GM12878 (cell line): ENCODE data around the gene SLC7A5. TPM values are rescaled to one million over a fixed set of nuclear protein-coding genes. Genes with fewer than 3 reads are reported as not detected.

Experiments used
- BCL11A ChIP-seq: IDR thresholded peaks from 2 replicates; pipeline ENCODE4 v1.6.1; 2011; ENCODE audit warnings: low read depth, low read length
- BCL3 ChIP-seq: IDR thresholded peaks from 2 replicates; pipeline ENCODE4 v1.6.1; 2011; ENCODE audit warnings: borderline replicate concordance, low read depth, mild to moderate bottlenecking, moderate library complexity, low read length; ENCODE audit not compliant: insufficient read depth, poor library complexity, severe bottlenecking
- BHLHE40 ChIP-seq, 2 experiments: fragments of 450-650 bp in 1 of 2; IDR thresholded peaks; 2 replicates each; pipeline ENCODE4 v1.6.1; 2011 to 2017; ENCODE audit warnings: low read depth in 2 of 2, borderline replicate concordance in 1 of 2, improper control_type of control experiment in 1 of 2, low read length in 1 of 2, mild to moderate bottlenecking in 1 of 2
- CHD2 ChIP-seq: IDR thresholded peaks from 2 replicates; pipeline ENCODE4 v1.6.1; 2011; ENCODE audit warnings: low read depth, low read length, improper control_type of control experiment, borderline replicate concordance
- CREB1 ChIP-seq: IDR thresholded peaks from 2 replicates; pipeline ENCODE4 v1.6.1; 2012; ENCODE audit warnings: low read depth, mild to moderate bottlenecking, inconsistent platforms
- EP300 ChIP-seq, 2 experiments: fragments of 150-350 bp in 1 of 2; IDR thresholded peaks; 2 replicates each; pipeline ENCODE4 v1.6.1; 2011 to 2012; ENCODE audit warnings: low read depth in 2 of 2, low read length in 2 of 2, borderline replicate concordance in 1 of 2, improper control_type of control experiment in 1 of 2, inconsistent platforms in 1 of 2; ENCODE audit not compliant: control insufficient read depth in 1 of 2
- ETV6 ChIP-seq, 2 experiments: fragments of 450-650 bp in 1 of 2; IDR thresholded peaks in 1 of 2; conservative IDR thresholded peaks in 1 of 2; 2 replicates each; pipeline ENCODE4 v1.6.1; 2014; ENCODE audit warnings: antibody characterized with exemption in 1 of 2, borderline replicate concordance in 1 of 2, low read depth in 1 of 2, mild to moderate bottlenecking in 1 of 2, moderate library complexity in 1 of 2
- FOXM1 ChIP-seq: IDR thresholded peaks from 2 replicates; pipeline ENCODE4 v1.6.1; 2012; ENCODE audit warnings: low read depth, mild to moderate bottlenecking, inconsistent platforms, low read length, moderate library complexity
- JUND ChIP-seq: IDR thresholded peaks from 2 replicates; pipeline ENCODE4 v1.6.1; 2012; ENCODE audit warnings: low read depth, mild to moderate bottlenecking, low read length, improper control_type of control experiment, moderate library complexity
- KLF5 ChIP-seq: fragments of 450-650 bp; IDR thresholded peaks from 2 replicates; pipeline ENCODE4 v1.6.1; 2014; ENCODE audit warnings: mild to moderate bottlenecking; ENCODE audit not compliant: partially characterized antibody
- MXI1 ChIP-seq: fragments of 150-350 bp; IDR thresholded peaks from 2 replicates; pipeline ENCODE4 v1.6.1; 2011; ENCODE audit warnings: low read depth, mild to moderate bottlenecking, inconsistent platforms, low read length, improper control_type of control experiment
- NBN ChIP-seq: fragments of 450-650 bp; IDR thresholded peaks from 2 replicates; pipeline ENCODE4 v1.6.1; 2016
- NRF1 ChIP-seq: conservative IDR thresholded peaks from 2 replicates; pipeline ENCODE4 v1.6.1; 2011; ENCODE audit warnings: mild to moderate bottlenecking, low read depth, low read length, improper control_type of control experiment
- POLR2AphosphoS2 ChIP-seq: IDR thresholded peaks from 2 replicates; pipeline ENCODE4 v1.6.1; 2011; ENCODE audit warnings: low read depth, mild to moderate bottlenecking, low read length, improper control_type of control experiment, moderate library complexity
- RB1 ChIP-seq: fragments of 450-650 bp; formaldehyde crosslinking; IDR thresholded peaks from 2 replicates; pipeline ENCODE4 v1.6.1; 2017; ENCODE audit warnings: mild to moderate bottlenecking, borderline replicate concordance
- STAT1 ChIP-seq: fragments of 450-650 bp; conservative IDR thresholded peaks from 2 replicates; pipeline ENCODE4 v1.6.1; 2014; ENCODE audit warnings: antibody characterized with exemption, mild to moderate bottlenecking
- SUPT20H ChIP-seq: IDR thresholded peaks from 2 replicates; pipeline ENCODE4 v1.6.1; 2011; ENCODE audit warnings: low read depth, mild to moderate bottlenecking, low read length, moderate library complexity, borderline replicate concordance; ENCODE audit not compliant: control insufficient read depth
- TBL1XR1 ChIP-seq: IDR thresholded peaks from 2 replicates; pipeline ENCODE4 v1.6.1; 2012; ENCODE audit warnings: low read depth, low read length, improper control_type of control experiment
- polyA plus RNA-seq, 11 experiments: library from polyadenylated mRNA; depleted of rRNA in 4 of 11; unstranded in 6 of 11; stranded (reverse) in 5 of 11; fragments of >200 nt; fragmentation: Nextera tagmentation in 4 of 11; fragmentation: Illumina TruSeq in 1 of 11; extraction: Ambion mirVana in 4 of 11; extraction: Trizol in 1 of 11; gene quantifications; 1 replicate in 1 of 11; 2 replicates in 10 of 11; pipeline versions ENCODE4 v1.2.1 to v1.2.3, GENCODE V29; 2011 to 2016; ENCODE audit warnings: inconsistent platforms in 2 of 11, missing spikeins in 2 of 11, low read depth in 1 of 11
- total RNA-seq, 4 experiments: library from RNA; depleted of rRNA in 3 of 4; stranded (reverse); fragments of >200 nt in 3 of 4; fragmentation: Illumina TruSeq in 1 of 4; extraction: Trizol in 1 of 4; gene quantifications; 2 replicates each; pipeline versions ENCODE4 v1.2.1 to v1.2.3, GENCODE V29; 2013 to 2021
- TF ChIP-seq, protein P1 (sequence below): fragments of 150-350 bp; IDR thresholded peaks from 2 replicates; pipeline ENCODE4 v1.6.1; 2016; ENCODE audit warnings: low read depth, low read length
- TF ChIP-seq, protein P2 (sequence below), 3 experiments: IDR thresholded peaks in 2 of 3; conservative IDR thresholded peaks in 1 of 3; 2 replicates each; pipeline ENCODE4 v1.5.1; 2011; ENCODE audit warnings: low read depth in 3 of 3, low read length in 3 of 3, mild to moderate bottlenecking in 3 of 3, control low read depth in 2 of 3, moderate library complexity in 2 of 3, inconsistent platforms in 1 of 3, mixed read lengths in 1 of 3; ENCODE audit not compliant: control insufficient read depth in 2 of 3, insufficient read depth in 1 of 3; ENCODE audit errors: extremely low read depth in 1 of 3
- TF ChIP-seq, protein P3 (sequence below): IDR thresholded peaks from 2 replicates; pipeline ENCODE4 v1.6.1; 2011; ENCODE audit warnings: low read depth, mild to moderate bottlenecking, low read length, moderate library complexity, borderline replicate concordance; ENCODE audit errors: extremely low read depth

The SLC7A5 gene
- total and polyA plus RNA-seq, 10 of the 15 experiments (the other 5 are each of a cell fraction or from before 2014, with no cell fraction given) = 2.3 to 101 (median 35.8) TPM

GRCh38 chr16:87809150-87809902 lies 60.0 kb downstream of the SLC7A5 start (continued):
- TF ChIP-seq, protein P1, sequence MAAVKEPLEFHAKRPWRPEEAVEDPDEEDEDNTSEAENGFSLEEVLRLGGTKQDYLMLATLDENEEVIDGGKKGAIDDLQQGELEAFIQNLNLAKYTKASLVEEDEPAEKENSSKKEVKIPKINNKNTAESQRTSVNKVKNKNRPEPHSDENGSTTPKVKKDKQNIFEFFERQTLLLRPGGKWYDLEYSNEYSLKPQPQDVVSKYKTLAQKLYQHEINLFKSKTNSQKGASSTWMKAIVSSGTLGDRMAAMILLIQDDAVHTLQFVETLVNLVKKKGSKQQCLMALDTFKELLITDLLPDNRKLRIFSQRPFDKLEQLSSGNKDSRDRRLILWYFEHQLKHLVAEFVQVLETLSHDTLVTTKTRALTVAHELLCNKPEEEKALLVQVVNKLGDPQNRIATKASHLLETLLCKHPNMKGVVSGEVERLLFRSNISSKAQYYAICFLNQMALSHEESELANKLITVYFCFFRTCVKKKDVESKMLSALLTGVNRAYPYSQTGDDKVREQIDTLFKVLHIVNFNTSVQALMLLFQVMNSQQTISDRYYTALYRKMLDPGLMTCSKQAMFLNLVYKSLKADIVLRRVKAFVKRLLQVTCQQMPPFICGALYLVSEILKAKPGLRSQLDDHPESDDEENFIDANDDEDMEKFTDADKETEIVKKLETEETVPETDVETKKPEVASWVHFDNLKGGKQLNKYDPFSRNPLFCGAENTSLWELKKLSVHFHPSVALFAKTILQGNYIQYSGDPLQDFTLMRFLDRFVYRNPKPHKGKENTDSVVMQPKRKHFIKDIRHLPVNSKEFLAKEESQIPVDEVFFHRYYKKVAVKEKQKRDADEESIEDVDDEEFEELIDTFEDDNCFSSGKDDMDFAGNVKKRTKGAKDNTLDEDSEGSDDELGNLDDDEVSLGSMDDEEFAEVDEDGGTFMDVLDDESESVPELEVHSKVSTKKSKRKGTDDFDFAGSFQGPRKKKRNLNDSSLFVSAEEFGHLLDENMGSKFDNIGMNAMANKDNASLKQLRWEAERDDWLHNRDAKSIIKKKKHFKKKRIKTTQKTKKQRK = no peak
- TF ChIP-seq, protein P2, sequence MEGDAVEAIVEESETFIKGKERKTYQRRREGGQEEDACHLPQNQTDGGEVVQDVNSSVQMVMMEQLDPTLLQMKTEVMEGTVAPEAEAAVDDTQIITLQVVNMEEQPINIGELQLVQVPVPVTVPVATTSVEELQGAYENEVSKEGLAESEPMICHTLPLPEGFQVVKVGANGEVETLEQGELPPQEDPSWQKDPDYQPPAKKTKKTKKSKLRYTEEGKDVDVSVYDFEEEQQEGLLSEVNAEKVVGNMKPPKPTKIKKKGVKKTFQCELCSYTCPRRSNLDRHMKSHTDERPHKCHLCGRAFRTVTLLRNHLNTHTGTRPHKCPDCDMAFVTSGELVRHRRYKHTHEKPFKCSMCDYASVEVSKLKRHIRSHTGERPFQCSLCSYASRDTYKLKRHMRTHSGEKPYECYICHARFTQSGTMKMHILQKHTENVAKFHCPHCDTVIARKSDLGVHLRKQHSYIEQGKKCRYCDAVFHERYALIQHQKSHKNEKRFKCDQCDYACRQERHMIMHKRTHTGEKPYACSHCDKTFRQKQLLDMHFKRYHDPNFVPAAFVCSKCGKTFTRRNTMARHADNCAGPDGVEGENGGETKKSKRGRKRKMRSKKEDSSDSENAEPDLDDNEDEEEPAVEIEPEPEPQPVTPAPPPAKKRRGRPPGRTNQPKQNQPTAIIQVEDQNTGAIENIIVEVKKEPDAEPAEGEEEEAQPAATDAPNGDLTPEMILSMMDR (IDR thresholded peaks at IDR 0.05 in 2 of 3, conservative IDR thresholded peaks at IDR 0.05 in 1 of 3; ENCODE audit: control insufficient read depth in 2 of 3, extremely low read depth in 1 of 3, insufficient read depth in 1 of 3, low read depth in 3 of 3, low read length in 3 of 3) = no peak
- 0 out of 2 replicates have a peak, but pooled peaks have one; percentile 23 for TF ChIP-seq CREB1
- peak; percentile 83 for TF ChIP-seq FOXM1
- TF ChIP-seq, protein P3, sequence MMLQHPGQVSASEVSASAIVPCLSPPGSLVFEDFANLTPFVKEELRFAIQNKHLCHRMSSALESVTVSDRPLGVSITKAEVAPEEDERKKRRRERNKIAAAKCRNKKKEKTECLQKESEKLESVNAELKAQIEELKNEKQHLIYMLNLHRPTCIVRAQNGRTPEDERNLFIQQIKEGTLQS = no peak
- TF ChIP-seq MXI1 = no peak; the same call in 1 of the 2 replicates
- peak; percentile 83 for TF ChIP-seq BCL3
- no peak for TF ChIP-seq SUPT20H
- TF ChIP-seq NBN = peak; percentile 93
- TF ChIP-seq NRF1 = no peak
- TF ChIP-seq ETV6 (conservative IDR thresholded peaks at IDR 0.05 in 1 of 2, IDR thresholded peaks at IDR 0.05 in 1 of 2; ENCODE audit: borderline replicate concordance in 1 of 2, low read depth in 1 of 2) = peak in 1 of 2 experiments; percentile 65; a peak in 1 of 4 replicates
- peak; percentile 30; the same call in 1 of the 2 replicates for TF ChIP-seq CHD2
- peak; percentile 48; the same call in 1 of the 2 replicates for TF ChIP-seq RB1
- TF ChIP-seq BHLHE40 (IDR thresholded peaks at IDR 0.05; ENCODE audit: borderline replicate concordance in 1 of 2, low read depth in 2 of 2, low read length in 1 of 2) = peak; percentile 46 to 57; a peak in 3 of 4 replicates
- no peak for TF ChIP-seq POLR2AphosphoS2
- peak; percentile 65; the same call in 1 of the 2 replicates for TF ChIP-seq JUND
- TF ChIP-seq TBL1XR1 = peak; percentile 48; the same call in 1 of the 2 replicates
- 0 out of 2 replicates have a peak, but pooled peaks have one; percentile 53 for TF ChIP-seq BCL11A
- 0 out of 2 replicates have a peak, but pooled peaks have one; percentile 22 for TF ChIP-seq STAT1
- peak; percentile 18 for TF ChIP-seq KLF5
- peak; percentile 63 to 81 for TF ChIP-seq EP300 (IDR thresholded peaks at IDR 0.05; ENCODE audit: borderline replicate concordance in 1 of 2, control insufficient read depth in 1 of 2, low read depth in 2 of 2, low read length in 2 of 2)
